ENCODE results near the gene TYROBP. TPM values are rescaled to one million over a fixed set of nuclear protein-coding genes. Genes with fewer than 3 reads are reported as not detected.
"Not testable (repeated sequence)": the region's sequence is repeated elsewhere in the genome, so short reads cannot be mapped to it uniquely, and the experiment has no call there.

Gene TYROBP
- total and polyA plus RNA-seq, 9 donors = 16.5 to 22.5 (median 18.7) TPM

GRCh38 chr19:35874392-35874930, 33.6 kb downstream of the TYROBP start:
- no peak overlapping the region for H3K4me3 ChIP-seq (ENCODE audit: low read length)
- H3K36me3 ChIP-seq (ENCODE audit: control insufficient read depth, insufficient read depth, low read length) = no peaks in the 10 kb centered on the region
- H3K4me1 ChIP-seq (ENCODE audit: control insufficient read depth, insufficient read depth, low read length) = peaks cover 10% of the 10 kb centered on the region
- DNase-seq = no peak
- H3K27ac ChIP-seq (ENCODE audit: low read length) = no peak overlapping the region
- peaks cover 14% of the 10 kb centered on the region for H3K27me3 ChIP-seq (ENCODE audit: control insufficient read depth, insufficient read depth, low read length)
- WGBS (ENCODE audit: insufficient coverage) = 90% methylated on average over 31 of the region's 32 CpGs
- H3K9me3 ChIP-seq (replicated peaks; ENCODE audit: control insufficient read depth, low read depth, low read length) = no peaks in the 10 kb centered on the region

- H3K36me3 ChIP-seq (ENCODE audit: control insufficient read depth, insufficient read depth, low read length) = no peaks in the 10 kb centered on the region
- H3K9me3 ChIP-seq (replicated peaks; ENCODE audit: control insufficient read depth, low read depth, low read length) = no peaks in the 10 kb centered on the region
- DNase-seq = no peak
- H3K4me3 ChIP-seq (ENCODE audit: low read length) = no peak overlapping the region
- 25% methylated on average over 1 of the region's 5 CpGs for WGBS (ENCODE audit: insufficient coverage)
- no peak overlapping the region for H3K27ac ChIP-seq (ENCODE audit: low read length)
- H3K4me1 ChIP-seq (ENCODE audit: control insufficient read depth, insufficient read depth, low read length) = peaks cover 20% of the 10 kb centered on the region
- peaks cover 32% of the 10 kb centered on the region for H3K27me3 ChIP-seq (ENCODE audit: control insufficient read depth, insufficient read depth, low read length)
These were observed 35.9 kb downstream of the TYROBP start for GRCh38 chr19:35872180-35872579.

GRCh38 chr19:35871611-35872010, 36.5 kb downstream of the TYROBP start:
- H3K9me3 ChIP-seq (replicated peaks; ENCODE audit: control insufficient read depth, low read depth, low read length) = no peaks in the 10 kb centered on the region
- no peak for DNase-seq
- no peaks in the 10 kb centered on the region for H3K36me3 ChIP-seq (ENCODE audit: control insufficient read depth, insufficient read depth, low read length)
- H3K4me3 ChIP-seq (ENCODE audit: low read length) = no peak overlapping the region
- peaks cover 37% of the 10 kb centered on the region for H3K27me3 ChIP-seq (ENCODE audit: control insufficient read depth, insufficient read depth, low read length)
- 94% methylated on average over 5 of the region's 12 CpGs for WGBS (ENCODE audit: insufficient coverage)
- no peak overlapping the region for H3K27ac ChIP-seq (ENCODE audit: low read length)
- peaks cover 20% of the 10 kb centered on the region for H3K4me1 ChIP-seq (ENCODE audit: control insufficient read depth, insufficient read depth, low read length)

- Histone ChIP-seq H3K36me3 (ENCODE audit: control insufficient read depth, insufficient read depth, low read length) (no peaks in the 10 kb centered on the region), H3K4me1 (ENCODE audit: control insufficient read depth, insufficient read depth, low read length) (peaks cover 20% of the 10 kb centered on the region), H3K27me3 (ENCODE audit: control insufficient read depth, insufficient read depth, low read length) (peaks cover 38% of the 10 kb centered on the region), H3K4me3 (ENCODE audit: low read length) (no peak overlapping the region), H3K27ac (ENCODE audit: low read length) (no peak overlapping the region), H3K9me3 (replicated peaks; ENCODE audit: control insufficient read depth, low read depth, low read length) (no peaks in the 10 kb centered on the region)
- DNase-seq = no peak
- 70% methylated on average over 9 of the region's 12 CpGs for WGBS (ENCODE audit: insufficient coverage)
These were observed 37.3 kb downstream of the TYROBP start for GRCh38 chr19:35870798-35871197.

DNA sequence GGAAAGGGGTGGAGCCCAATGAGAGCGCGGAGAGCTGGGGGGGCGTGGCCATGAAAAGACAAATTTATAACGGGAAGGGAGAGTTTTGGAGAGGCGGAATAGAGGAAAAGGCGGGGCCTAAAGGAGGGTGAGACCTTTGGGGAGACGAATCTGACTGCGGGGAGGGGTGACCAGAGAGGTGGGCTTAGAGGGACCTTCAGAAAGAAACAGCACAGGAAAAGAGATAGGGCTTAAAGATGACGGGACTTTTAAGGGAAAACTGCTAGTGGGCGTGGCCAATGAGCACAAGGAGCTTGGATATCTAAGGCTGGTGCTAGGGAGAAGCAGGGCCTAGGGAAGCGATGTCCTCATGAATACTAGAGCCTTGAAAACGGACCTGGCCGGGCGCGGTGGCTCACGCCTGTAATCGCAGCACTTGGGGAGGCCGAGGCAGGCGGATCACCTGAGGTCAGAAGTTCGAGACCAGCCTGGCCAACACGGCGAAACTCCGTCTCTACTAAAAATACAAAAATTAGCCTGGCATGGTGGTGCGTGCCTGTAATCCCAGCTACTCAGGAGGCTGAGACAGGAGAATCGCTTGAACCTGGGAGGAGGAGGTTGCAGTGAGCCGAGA, 37.9 kb downstream of the TYROBP start:
- peaks cover 20% of the 10 kb centered on the region for H3K4me1 ChIP-seq (ENCODE audit: control insufficient read depth, insufficient read depth, low read length)
- peaks cover 38% of the 10 kb centered on the region for H3K27me3 ChIP-seq (ENCODE audit: control insufficient read depth, insufficient read depth, low read length)
- 37% methylated on average over 24 of the region's 26 CpGs for WGBS (ENCODE audit: insufficient coverage)
- H3K4me3 ChIP-seq (ENCODE audit: low read length); H3K9me3 ChIP-seq (replicated peaks; ENCODE audit: control insufficient read depth, low read depth, low read length); DNase-seq; H3K36me3 ChIP-seq (ENCODE audit: control insufficient read depth, insufficient read depth, low read length); H3K27ac ChIP-seq (ENCODE audit: low read length): not testable (repeated sequence)

DNA sequence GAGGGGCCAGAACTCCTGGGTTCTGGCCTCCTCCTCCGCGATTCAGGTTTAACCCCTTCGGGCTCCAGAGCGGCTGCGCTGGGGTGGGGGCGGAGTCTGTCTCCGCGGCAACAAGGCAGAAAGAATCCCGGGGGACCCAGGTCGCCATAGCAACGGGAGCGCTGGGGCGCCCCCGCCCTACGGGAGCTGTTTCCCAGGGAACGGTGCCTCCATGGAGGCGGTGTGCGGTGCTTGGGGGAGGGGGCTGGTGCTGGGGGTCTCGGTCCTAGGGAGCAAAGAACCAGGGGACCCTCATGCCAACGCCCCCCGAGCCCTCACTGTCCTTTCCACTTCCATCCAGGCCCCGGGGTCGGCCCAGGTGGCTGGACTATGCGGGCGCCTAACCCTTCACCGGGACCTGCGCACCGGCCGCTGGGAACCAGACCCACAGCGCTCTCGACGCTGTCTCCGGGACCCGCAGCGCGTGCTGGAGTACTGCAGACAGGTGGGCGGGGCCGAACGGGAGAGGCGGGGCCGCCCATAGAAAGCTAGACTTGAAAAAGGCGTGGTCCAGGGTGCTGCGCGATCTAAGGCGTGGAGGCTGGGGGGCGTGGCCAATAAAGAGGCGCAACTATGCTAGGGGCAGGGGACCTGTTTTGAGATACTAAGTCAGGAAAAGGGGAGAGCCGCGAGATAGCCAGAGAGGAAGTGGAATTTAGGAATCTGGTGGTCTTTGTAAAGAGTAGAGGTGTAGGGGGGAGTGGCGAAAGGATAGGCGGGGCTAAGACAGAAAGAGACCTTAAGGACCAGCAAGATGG, 38.6 kb downstream of the TYROBP start:
- H3K36me3 ChIP-seq (ENCODE audit: control insufficient read depth, insufficient read depth, low read length) = no peaks in the 10 kb centered on the region
- H3K4me3 ChIP-seq (ENCODE audit: low read length) = peak overlapping the region; percentile 4
- DNase-seq = peak; percentile 59
- WGBS (ENCODE audit: insufficient coverage) = 1% methylated on average over 48 of the region's 51 CpGs
- H3K27ac ChIP-seq (ENCODE audit: low read length) = no peak overlapping the region
- H3K9me3 ChIP-seq (replicated peaks; ENCODE audit: control insufficient read depth, low read depth, low read length) = no peaks in the 10 kb centered on the region
- H3K4me1 ChIP-seq (ENCODE audit: control insufficient read depth, insufficient read depth, low read length) = peaks cover 20% of the 10 kb centered on the region
- H3K27me3 ChIP-seq (ENCODE audit: control insufficient read depth, insufficient read depth, low read length) = peaks cover 38% of the 10 kb centered on the region

GRCh38 chr19:35868823-35869326, 39.2 kb downstream of the TYROBP start:
- Histone ChIP-seq H3K4me3 (ENCODE audit: low read length) (peak overlapping the region; percentile 21), H3K36me3 (ENCODE audit: control insufficient read depth, insufficient read depth, low read length) (no peaks in the 10 kb centered on the region), H3K9me3 (replicated peaks; ENCODE audit: control insufficient read depth, low read depth, low read length) (no peaks in the 10 kb centered on the region), H3K4me1 (ENCODE audit: control insufficient read depth, insufficient read depth, low read length) (peaks cover 20% of the 10 kb centered on the region), H3K27me3 (ENCODE audit: control insufficient read depth, insufficient read depth, low read length) (peaks cover 41% of the 10 kb centered on the region), H3K27ac (ENCODE audit: low read length) (no peak overlapping the region)
- DNase-seq = no peak
- 0% methylated on average over 10 of the region's 15 CpGs for WGBS (ENCODE audit: insufficient coverage)

GRCh38 chr19:35868172-35868822, 39.8 kb downstream of the TYROBP start, which contains the start of gene APLP1:
TSS of gene APLP1 (plus strand) at chr19:35868574. CDS start at chr19:35868637, 63 bp downstream.
- Histone ChIP-seq H3K4me1 (ENCODE audit: control insufficient read depth, insufficient read depth, low read length) (peaks cover 20% of the 10 kb centered on the region), H3K36me3 (ENCODE audit: control insufficient read depth, insufficient read depth, low read length) (no peaks in the 10 kb centered on the region), H3K9me3 (replicated peaks; ENCODE audit: control insufficient read depth, low read depth, low read length) (no peaks in the 10 kb centered on the region), H3K27me3 (ENCODE audit: control insufficient read depth, insufficient read depth, low read length) (peaks cover 41% of the 10 kb centered on the region), H3K27ac (ENCODE audit: low read length) (no peak within 1 kb of the TSS), H3K4me3 (ENCODE audit: low read length) (peak within 1 kb of the TSS; percentile 21)
- WGBS (ENCODE audit: insufficient coverage) = 0% methylated on average over 58 of the region's 60 CpGs
- peak; percentile 77 for DNase-seq

DNA sequence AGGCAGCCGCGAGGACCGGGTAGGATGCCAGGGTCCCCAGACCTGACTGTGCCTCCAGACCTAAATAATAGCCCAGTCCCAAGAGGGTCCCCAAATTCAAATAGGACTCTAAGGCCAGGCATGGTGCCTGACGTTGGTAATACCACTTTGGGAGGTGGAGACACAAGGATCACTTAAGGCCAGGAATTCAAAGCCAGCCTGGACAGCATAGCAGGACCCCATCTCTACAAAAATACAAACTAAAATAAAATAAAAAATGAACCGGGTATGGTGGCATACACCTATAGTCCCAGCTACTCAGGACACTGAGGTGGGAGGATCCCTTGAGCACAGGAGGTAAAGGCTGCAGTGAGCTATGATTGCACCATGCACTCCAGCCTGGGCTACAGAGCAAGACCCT, 45.1 kb downstream of the TYROBP start:
- peaks cover 61% of the 10 kb centered on the region for H3K27me3 ChIP-seq (ENCODE audit: control insufficient read depth, insufficient read depth, low read length)
- H3K4me3 ChIP-seq (ENCODE audit: low read length) = no peak overlapping the region
- peaks cover 2% of the 10 kb centered on the region for H3K4me1 ChIP-seq (ENCODE audit: control insufficient read depth, insufficient read depth, low read length)
- WGBS (ENCODE audit: insufficient coverage) = 93% methylated on average over 3 of the region's 5 CpGs
- no peak for DNase-seq
- H3K36me3 ChIP-seq (ENCODE audit: control insufficient read depth, insufficient read depth, low read length) = no peaks in the 10 kb centered on the region
- no peak overlapping the region for H3K27ac ChIP-seq (ENCODE audit: low read length)
- H3K9me3 ChIP-seq (replicated peaks; ENCODE audit: control insufficient read depth, low read depth, low read length) = no peaks in the 10 kb centered on the region

DNA sequence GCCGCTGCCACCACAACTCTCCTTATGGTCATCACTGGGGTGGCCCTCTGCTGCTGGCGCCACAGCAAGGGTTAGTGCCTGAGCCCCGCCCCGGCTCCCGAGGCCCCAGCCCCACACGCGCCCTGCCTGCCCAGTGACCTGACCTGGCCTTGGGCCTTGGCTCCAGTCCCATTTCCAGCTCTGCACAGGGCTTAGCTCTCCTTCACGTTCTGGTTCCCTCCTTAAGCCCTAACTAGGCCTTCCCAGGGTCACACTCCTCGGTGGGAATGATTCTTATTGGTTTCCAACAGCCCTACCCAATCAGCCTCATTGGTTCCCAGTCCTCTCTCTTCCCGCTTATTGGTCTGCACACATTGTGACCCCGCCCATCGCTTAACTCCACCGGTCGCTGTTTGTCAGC, 45.6 kb downstream of the TYROBP start:
- peaks cover 58% of the 10 kb centered on the region for H3K27me3 ChIP-seq (ENCODE audit: control insufficient read depth, insufficient read depth, low read length)
- no peaks in the 10 kb centered on the region for H3K4me1 ChIP-seq (ENCODE audit: control insufficient read depth, insufficient read depth, low read length)
- no peak for DNase-seq
- no peaks in the 10 kb centered on the region for H3K36me3 ChIP-seq (ENCODE audit: control insufficient read depth, insufficient read depth, low read length)
- no peaks in the 10 kb centered on the region for H3K9me3 ChIP-seq (replicated peaks; ENCODE audit: control insufficient read depth, low read depth, low read length)
- H3K27ac ChIP-seq (ENCODE audit: low read length) = no peak overlapping the region
- 87% methylated on average over 14 of the region's 14 CpGs for WGBS (ENCODE audit: insufficient coverage)
- H3K4me3 ChIP-seq (ENCODE audit: low read length) = no peak overlapping the region
